Neural progenitor cell (in vitro differentiated cells): ENCODE results near the gene OOSP3.

Source experiments
- EZH2phosphoT487 ChIP-seq: fragments of 200-600 bp; sonication (generic); IDR thresholded peaks from 2 replicates; pipeline ENCODE4 v1.6.1; 2017; ENCODE audit warnings: antibody characterized with exemption
- TF ChIP-seq, protein P1 (sequence below): fragments of 200-600 bp; sonication (generic); IDR thresholded peaks from 2 replicates; pipeline ENCODE4 v1.5.1; 2017; ENCODE audit warnings: antibody characterized with exemption, mild to moderate bottlenecking

DNA sequence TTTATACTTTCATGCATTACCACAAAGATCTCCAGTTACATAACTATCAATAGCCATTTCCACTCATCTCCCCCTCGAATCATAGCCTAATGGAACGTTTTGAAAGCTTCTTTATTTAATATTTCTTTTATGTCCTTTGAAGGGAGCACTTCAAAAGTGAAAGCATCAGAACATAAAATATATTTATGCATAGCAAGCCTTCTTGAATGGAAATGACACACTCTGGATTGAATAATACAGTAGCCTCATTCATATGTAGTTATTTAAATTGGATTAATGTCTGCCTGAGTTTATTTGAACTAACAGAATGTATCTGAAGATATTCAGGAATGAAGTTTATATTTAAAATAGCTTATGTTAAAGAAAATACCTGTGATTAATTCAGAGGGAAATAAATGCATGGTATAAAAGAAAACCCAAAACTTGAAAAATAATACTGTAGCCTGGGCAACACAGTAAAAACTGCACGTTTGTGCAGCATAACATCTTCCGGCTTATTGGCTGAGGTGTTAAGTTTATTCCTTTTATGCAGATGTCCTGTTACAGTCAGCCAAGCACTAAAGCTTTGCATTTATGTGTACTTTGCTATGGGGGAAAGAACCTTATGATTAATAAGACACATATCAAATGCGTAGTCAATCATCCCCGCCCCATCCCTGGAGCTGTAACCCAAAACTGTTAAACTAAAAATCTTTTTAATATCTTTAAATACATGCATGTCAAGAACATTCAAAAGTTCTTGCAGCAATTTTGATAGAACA is 22.0 kb downstream of the OOSP3 start:
- no peak for TF ChIP-seq EZH2phosphoT487
- TF ChIP-seq, protein P1, sequence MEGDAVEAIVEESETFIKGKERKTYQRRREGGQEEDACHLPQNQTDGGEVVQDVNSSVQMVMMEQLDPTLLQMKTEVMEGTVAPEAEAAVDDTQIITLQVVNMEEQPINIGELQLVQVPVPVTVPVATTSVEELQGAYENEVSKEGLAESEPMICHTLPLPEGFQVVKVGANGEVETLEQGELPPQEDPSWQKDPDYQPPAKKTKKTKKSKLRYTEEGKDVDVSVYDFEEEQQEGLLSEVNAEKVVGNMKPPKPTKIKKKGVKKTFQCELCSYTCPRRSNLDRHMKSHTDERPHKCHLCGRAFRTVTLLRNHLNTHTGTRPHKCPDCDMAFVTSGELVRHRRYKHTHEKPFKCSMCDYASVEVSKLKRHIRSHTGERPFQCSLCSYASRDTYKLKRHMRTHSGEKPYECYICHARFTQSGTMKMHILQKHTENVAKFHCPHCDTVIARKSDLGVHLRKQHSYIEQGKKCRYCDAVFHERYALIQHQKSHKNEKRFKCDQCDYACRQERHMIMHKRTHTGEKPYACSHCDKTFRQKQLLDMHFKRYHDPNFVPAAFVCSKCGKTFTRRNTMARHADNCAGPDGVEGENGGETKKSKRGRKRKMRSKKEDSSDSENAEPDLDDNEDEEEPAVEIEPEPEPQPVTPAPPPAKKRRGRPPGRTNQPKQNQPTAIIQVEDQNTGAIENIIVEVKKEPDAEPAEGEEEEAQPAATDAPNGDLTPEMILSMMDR = no peak
